HG03175 (cell line): ENCODE measurements around the gene OR6S1.
"Not testable (repeated sequence)": the region's sequence is repeated elsewhere in the genome, so short reads cannot be mapped to it uniquely, and the experiment has no call there.

Source experiments
- ATAC-seq: cut with Tn5 transposase; IDR thresholded peaks from one replicate; pipeline ENCODE4 v1.9.1; 2021; ENCODE audit warnings: mild to moderate bottlenecking, moderate library complexity; ENCODE audit not compliant: unreplicated experiment

The OR6S1 gene

DNA sequence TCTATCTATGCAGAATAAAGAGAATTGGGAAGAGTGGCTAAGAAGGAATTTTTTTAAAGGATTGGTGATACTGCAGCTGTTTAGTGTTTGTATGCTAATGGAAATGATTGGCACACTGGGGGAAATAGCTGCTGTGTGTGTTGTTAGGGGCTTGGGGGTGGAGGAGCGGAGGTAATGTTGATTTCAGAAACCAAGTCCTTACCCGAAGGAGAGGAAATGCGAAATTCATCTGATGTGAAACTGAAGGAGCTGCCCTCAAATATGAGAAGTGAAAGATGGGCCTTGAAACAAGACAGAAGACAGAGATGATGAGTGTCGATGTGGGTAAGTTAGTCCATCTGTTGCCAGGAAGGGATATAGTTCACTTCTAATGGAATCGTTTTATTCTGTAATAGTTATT, 29.1 kb downstream of the OR6S1 start:
- peak; percentile 21 for ATAC-seq

DNA sequence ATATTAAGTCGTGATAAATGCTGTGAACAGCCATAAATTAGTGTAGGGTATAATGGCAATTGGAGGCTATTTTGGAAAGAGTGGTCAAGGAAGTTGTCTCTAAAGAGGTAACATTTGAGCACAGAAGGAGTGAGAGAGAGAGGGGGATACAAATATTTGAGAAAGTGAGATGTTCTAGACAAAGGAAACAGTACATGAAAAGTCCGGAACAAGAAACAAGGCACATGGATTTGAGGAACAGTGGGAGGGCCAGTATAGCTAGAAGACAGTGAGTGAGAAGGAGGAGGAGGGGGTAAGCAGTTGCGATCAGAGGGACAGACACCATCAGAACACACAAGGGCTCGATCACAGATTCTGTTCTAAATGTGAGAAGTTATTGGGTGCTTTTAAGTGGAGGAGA, 30.2 kb downstream of the OR6S1 start:
- no peak for ATAC-seq

DNA sequence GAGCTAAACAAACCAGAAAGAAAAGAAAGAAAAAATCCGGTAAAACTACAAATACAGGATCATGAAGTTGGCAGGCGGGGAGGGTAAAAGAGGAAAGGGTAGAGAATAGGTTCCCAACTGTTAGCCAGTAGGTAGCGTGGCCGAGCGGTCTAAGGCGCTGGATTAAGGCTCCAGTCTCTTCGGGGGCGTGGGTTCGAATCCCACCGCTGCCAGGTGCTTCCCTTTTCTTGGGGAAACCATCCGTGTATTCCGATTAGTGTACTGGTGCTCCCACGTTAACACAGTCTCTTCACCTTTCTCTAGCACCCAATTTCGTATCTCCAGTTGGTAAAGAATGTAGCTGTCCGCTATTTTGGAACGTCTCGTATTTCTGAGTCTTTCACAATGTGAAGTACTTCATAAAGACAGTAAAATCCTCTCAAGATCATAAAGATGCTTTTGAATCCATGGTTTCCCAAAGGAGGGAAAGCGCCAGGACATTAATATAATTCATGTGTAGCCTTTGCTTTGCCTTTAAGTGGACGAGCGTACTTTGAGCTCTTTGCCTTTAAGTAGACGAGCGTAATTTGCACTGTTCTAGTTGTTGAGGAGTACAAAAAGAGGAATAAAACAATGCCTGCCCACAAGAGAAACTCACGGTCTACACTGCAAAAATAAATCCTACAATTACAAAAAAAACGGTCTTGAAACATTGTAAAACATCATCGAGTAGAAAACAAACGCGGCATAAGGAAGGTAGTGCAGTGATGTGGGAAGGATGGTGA, 31.3 kb downstream of the OR6S1 start:
- no peak for ATAC-seq

DNA sequence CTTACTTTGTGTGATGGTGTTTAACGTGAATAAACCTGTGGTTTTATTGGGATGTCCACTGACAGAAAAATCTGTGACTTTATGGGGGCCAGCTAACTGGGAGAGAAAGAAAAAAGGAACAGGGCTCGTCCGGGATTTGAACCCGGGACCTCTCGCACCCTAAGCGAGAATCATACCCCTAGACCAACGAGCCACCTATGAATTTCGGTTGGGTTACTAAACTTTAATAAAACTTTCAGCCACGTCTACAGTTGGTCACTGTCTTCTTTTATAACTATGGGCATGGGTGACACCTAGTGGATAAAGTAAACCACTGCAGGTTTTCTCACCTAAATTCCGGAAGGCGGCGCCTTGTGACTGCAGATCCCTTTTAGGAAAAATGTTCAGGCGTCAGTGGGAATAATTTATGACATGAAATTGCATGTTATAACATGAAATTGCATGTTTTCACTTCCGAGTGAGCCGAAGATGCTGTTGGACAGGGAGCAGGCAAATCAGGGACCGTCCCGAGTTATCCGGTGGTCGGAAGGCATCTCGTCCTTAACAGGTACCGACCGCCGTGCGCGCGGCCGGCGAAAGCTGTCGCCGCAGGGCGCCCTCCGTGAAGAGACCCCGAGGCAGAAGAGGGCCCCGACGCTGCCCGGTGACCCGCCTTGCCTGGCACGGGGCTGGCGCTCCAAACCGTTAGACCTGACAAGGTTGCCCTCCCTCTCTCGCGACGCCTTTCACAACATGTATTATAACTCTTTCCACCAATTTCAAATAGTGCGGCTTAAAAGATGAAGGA, 32.1 kb downstream of the OR6S1 start:
- peak; percentile 23 for ATAC-seq

DNA sequence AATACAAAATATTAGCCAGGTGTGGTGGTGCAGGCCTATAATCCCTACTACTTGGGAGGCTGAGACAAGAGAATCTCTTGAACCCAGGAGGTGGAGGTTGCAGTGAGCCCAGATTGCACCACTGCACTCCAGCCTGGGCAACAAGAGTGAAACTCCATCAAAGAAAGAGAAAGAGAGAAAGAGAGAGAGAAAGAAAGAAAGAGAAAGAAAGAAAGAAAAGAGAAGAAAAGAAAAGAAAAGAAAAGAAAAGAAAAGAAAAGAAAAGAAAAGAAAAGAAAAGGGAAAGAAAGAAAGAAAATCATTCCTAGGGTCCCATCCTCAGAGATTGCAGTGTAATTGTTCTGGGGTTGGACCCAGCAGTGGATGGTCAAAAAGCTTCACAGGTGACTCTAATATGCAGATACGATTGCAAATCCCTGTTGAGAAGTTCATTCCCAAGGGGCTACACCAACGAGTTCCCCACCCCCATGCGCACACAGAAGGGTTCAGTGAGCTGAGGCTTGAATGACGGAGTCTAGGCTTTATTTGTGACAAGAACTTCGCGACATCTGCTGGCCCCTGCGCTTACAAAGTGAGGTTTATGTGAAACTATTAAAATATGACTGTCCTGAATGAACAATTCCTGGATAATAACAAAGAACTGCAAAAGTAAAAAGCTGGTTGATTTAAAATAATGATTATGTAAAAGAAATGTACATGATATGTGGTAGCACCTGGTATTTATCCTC, 32.9 kb downstream of the OR6S1 start:
- ATAC-seq: no peak

DNA sequence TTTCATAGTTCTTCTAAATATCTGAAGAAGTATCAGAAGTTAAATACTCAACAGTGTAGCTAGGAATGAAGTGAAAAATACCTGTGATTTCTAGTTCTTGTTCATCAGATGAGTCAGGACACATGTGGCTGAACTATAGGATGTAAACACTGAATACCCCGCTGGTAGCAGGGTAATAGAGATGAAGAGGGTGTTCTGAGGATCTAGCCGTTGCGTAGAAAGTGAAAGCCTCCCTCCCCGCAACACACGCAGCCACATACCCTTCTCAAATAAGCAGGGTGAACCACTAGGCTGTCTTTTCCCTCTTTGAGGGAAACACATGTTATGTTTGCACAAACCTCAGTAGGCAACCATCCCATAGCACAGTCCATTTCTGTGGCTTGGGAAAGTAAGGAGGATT, 33.9 kb downstream of the OR6S1 start:
- ATAC-seq: no peak

DNA sequence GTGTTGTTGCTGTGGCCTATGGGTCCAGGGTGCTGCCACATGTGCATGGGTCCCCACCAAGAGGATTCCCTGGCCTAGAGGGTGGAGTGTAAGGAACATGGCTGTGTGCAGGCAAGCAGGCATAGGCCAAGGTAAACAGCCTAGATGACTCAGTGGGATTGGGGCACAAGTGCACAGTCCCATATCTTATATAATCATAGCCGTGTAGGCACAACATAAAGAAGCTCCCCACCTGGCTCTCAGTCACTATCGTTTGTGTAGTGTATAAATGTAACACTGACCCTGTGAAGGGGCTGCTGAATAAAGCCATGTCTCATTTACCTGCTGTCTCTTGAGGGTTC, 34.6 kb downstream of the OR6S1 start:
- no peak for ATAC-seq

DNA sequence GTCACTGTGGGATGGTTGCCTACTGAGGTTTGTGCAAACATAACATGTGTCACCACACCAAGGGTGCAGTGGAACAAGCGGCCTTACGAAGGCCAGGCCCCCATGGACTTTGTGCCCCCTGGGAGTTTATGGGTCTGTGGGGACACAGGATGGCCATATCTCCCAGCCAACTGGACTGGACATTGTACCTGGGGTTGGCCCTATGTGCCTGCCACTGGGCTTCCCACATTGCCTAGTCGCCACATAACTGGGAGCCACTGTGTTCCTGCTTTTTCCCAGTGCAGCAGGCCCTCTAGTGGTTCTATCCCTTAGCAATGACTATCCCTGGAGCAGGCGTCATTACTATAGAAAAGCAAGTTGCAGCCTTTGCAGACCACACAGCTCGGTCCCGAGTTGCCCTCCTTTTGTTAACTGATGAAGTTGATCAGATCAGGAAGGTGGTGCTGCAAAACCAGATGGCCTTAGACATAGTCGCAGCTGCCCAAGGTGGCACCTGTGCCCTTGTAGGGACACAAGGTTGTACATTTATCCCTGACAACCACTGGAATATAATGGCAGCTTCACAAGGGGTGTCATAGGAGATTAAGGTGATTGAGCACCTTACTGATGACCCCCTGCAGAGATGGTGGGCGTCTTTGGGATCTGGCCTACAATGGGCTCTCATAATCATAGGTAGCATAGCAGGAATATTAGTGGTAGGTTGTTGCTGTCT, 35.1 kb downstream of the OR6S1 start:
- no peak for ATAC-seq

DNA sequence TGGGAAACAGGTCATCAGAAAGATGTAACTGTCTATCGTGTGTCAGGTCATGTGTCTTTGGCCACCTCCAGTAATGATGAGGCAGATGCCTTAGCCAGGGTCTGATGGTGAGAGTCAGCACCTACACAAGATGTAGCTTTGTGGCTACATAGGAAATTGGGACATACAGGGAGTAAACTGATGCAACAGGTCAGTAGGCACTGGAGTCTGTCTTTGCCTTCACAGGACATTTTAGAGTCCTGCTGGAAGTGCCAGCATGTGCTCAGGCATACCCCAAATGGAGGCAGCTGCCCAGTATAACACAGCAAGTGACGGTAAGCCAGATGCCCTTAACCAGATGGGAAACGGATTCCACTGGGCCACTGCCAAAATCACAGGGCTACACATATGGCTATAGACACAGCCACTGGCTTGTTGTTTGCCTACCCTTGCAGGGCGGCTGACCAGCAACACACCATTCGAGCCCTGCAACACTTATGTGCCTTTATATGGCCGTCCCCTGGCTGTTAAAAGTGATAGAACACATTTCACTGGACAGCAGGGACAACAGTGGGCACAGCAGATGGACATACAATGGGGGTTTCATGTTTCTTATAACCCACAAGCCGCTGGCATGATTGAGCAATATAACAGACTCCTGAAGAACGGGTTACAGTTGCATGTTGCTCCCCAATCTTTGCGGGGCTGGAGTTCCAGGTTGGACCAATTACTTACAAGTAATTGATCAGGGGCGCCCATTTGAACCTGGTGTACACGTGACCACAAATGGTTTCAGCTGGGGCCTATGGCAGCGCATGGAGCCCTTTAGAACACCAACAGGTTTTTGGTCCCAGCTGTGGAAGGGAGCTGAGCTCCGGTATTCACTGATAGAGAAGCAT, 37.4 kb downstream of the OR6S1 start:
- ATAC-seq: no peak

DNA sequence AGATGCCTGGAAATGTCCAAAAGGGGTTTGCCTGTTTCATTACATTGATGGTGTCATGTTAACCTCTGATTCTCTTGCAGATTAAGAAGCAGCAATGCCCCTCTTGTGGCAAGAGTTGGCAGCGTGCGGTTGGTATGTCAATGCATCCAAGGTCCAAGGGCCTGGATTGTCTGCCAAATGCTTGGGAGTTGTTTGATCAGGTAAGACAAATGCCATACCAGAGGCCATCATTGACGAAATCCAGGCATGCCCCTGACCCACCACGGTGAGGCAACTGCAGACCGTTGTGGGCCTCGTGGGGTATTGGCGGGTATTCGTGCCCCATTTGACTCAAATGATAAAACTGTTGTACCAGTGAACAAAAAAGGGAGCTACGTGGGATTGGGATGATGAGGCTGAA, 38.9 kb downstream of the OR6S1 start:
- ATAC-seq: no peak

DNA sequence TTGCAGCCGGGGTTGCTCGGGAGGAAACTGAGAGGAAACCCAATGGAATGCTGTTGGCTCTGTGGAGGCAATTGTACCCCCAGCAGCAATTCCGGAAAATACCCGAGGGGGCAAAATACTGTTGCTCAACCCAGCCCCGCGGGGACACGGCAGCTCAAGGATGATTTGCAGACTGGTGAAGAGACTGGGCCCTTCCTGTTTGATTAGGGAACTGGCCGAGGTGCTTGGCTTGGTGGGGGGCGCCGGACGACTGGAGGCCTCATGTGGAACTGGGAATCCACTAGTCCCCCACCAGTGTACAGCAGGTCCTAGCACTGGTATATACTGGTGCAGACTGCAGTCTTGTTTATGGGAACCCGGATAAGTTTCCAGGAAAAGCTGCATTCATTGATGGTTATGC, 40.0 kb downstream of the OR6S1 start:
- ATAC-seq: no peak

DNA sequence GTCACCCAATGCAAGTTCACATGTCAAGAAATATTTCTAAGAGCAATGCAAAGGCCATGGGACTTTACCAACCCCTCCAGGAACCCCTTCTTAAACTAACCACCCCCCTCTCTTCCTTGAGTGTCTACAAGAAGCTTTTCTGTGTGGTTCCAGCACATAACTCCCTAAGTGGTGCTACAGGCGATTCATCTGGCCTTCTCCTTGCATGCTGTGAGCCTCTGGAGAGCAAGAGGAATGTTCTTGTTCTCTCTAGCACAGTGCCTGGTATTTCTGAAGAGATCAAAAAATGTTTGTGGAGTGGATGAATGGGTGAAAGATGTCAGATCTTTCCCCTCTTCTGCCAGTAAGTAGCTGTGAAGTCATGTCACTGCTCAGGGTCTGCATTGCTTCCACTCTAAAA, 44.4 kb downstream of the OR6S1 start:
- ATAC-seq: no peak

DNA sequence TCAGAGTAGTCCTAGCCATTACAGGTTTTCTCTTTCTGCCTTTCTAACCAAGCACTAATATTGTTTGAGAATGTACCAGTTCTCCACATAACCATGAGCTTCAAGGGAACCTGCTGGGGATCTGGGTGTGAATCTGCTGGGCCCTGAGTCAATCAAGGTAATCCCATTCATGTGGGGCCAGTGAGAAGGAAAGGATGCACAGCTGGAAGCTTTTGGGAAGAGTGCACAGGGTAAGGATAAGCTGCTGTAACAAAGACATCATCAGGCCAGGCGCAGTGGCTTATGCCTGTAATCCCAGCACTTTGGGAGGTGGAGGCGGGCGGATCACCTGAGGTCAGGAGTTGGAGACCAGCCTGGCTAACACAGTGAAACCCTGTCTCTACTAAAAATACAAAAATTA, 45.8 kb downstream of the OR6S1 start:
- not testable (repeated sequence) for ATAC-seq

DNA sequence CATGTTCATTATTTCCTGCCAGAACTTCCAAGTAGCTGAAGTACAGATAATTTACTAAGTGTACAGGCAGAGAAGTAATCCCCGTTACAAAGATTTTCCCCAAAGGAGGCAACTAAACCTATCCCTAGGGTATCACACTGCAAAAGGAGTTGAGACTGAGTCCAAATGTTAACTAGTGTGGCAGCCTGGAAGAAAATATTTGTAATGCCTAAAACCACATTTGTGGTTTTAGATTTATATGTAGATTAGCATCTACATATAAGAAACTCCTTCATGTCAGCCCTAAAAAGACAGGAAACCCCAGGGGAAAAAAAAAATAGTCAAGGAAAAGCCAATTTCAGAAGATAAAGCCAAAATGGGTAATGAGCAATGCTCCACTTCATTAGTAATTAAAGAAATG, 48.9 kb downstream of the OR6S1 start:
- no peak for ATAC-seq

DNA sequence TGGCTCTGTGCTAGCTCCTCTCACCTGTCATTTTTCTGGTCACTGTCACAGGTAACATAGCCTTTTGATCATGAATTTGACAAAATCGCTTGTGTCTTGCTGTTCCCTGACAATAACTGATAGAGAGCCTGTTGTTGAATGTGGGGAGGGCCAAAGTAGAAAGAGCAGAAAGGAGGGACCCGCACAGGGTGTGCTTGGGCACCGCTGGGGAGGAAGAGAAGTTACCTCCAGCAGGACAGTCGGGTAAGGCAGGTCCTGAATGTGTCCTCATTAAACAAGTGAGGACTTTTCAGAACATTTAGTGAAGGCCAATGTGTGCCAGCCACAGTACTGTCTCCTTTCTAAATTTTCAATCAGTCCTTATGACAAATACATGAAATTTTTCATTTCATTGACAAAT, 50.3 kb downstream of the OR6S1 start, which contains the start of gene RNASE12:
RNASE12 (minus strand) TSS at position 142 of the 400 bp plus-strand sequence. CDS start 653 bp downstream, outside the sequence.
- no peak for ATAC-seq
